Skeletal muscle satellite cell (primary cell): ENCODE measurements around the gene ARHGAP25.

Experiments
- H3K27me3 ChIP-seq: 2 replicates; pipeline ENCODE4 v1.7.0; 2013; ENCODE audit warnings: low read length; ENCODE audit not compliant: control insufficient read depth, insufficient read depth
- H3K36me3 ChIP-seq: 2 replicates; pipeline ENCODE4 v1.7.0; 2013; ENCODE audit warnings: mild to moderate bottlenecking, control low read depth, low read length; ENCODE audit not compliant: insufficient read depth
- H3K4me1 ChIP-seq: 2 replicates; pipeline ENCODE4 v1.7.0; 2013; ENCODE audit warnings: low read length; ENCODE audit not compliant: control insufficient read depth, insufficient read depth
- H3K4me2 ChIP-seq: 2 replicates; pipeline ENCODE4 v1.7.0; 2013; ENCODE audit warnings: mild to moderate bottlenecking, low read length
- H3K4me3 ChIP-seq: 2 replicates; pipeline ENCODE4 v1.7.0; 2013; ENCODE audit warnings: low read length
- H3K9ac ChIP-seq: 2 replicates; pipeline ENCODE4 v1.7.0; 2013; ENCODE audit warnings: mild to moderate bottlenecking, low read depth, low read length, moderate library complexity
- H3K9me3 ChIP-seq: replicated peaks from 2 replicates; pipeline ENCODE4 v1.7.0; 2013; ENCODE audit warnings: mild to moderate bottlenecking, control low read depth, low read length

ARHGAP25 gene

GRCh38 chr2:68721482-68722101 is 13.0 kb upstream of the ARHGAP25 start:
- H3K27me3 ChIP-seq = peaks cover 60% of the 10 kb centered on the region
- no peaks in the 10 kb centered on the region for H3K36me3 ChIP-seq
- no peaks in the 10 kb centered on the region for H3K9me3 ChIP-seq
- no peak overlapping the region for H3K4me2 ChIP-seq
- H3K9ac ChIP-seq = no peak overlapping the region
- H3K4me1 ChIP-seq = no peaks in the 10 kb centered on the region
- no peak overlapping the region for H3K4me3 ChIP-seq

GRCh38 chr2:68722712-68723111 is 11.9 kb upstream of the ARHGAP25 start:
- Histone ChIP-seq H3K9ac (no peak overlapping the region), H3K4me1 (no peaks in the 10 kb centered on the region), H3K36me3 (no peaks in the 10 kb centered on the region), H3K4me2 (no peak overlapping the region), H3K27me3 (peaks cover 58% of the 10 kb centered on the region), H3K9me3 (no peaks in the 10 kb centered on the region), H3K4me3 (no peak overlapping the region)

- H3K36me3 ChIP-seq = no peaks in the 10 kb centered on the region
- H3K4me1 ChIP-seq = no peaks in the 10 kb centered on the region
- no peak overlapping the region for H3K4me3 ChIP-seq
Measured at GRCh38 chr2:68723181-68723580, 11.4 kb upstream of the ARHGAP25 start.

GRCh38 chr2:68726100-68726499 is 8.5 kb upstream of the ARHGAP25 start:
- Histone ChIP-seq H3K4me2 (no peak overlapping the region), H3K27me3 (peaks cover 33% of the 10 kb centered on the region), H3K4me1 (no peaks in the 10 kb centered on the region), H3K9ac (no peak overlapping the region), H3K36me3 (no peaks in the 10 kb centered on the region), H3K4me3 (no peak overlapping the region), H3K9me3 (no peaks in the 10 kb centered on the region)

More at GRCh38 chr2:68723181-68723580, 11.4 kb upstream of the ARHGAP25 start:
- Histone ChIP-seq H3K27me3 (peaks cover 54% of the 10 kb centered on the region), H3K4me2 (no peak overlapping the region), H3K9ac (no peak overlapping the region), H3K9me3 (no peaks in the 10 kb centered on the region)

DNA sequence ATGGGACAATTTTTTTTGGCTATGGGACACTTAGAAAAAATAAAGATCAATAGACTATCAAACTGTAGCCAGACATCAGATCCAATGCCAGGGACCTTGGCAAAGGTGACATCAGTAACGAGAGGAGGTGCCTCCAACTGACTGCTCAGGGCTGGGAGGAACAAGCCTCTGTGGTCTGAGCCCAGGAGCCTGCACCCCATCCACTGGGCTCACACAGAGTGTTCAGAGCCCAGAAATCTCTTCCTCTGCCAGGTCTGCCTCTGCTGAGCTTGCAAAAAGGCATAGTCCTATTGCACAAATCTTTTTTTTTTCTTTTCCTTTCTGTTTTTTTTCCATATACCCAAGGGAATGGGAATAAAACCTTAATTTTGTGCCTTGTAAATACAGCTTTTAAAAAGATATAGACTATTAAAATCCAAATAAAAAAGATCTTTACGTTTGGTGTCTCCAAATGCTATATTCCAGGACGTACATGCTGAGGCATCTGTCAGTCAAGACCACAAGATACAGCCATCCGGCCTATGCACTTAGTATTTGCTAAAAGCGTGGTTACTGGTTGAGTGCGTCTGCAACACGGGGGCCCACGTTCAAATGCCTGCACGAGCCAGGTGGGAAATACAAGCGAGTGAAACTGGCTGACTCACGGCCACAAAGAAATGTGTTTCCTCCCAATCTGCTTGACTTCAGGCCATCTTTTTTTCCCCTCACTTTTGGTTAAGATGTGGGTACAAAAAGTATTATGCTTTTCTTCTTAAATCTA is 7.8 kb upstream of the ARHGAP25 start:
- Histone ChIP-seq H3K4me1 (no peaks in the 10 kb centered on the region), H3K4me3 (no peak overlapping the region), H3K36me3 (no peaks in the 10 kb centered on the region), H3K9me3 (no peaks in the 10 kb centered on the region), H3K9ac (no peak overlapping the region), H3K27me3 (peaks cover 31% of the 10 kb centered on the region), H3K4me2 (no peak overlapping the region)

GRCh38 chr2:68727683-68728375 is 6.8 kb upstream of the ARHGAP25 start:
- no peak overlapping the region for H3K9ac ChIP-seq
- no peaks in the 10 kb centered on the region for H3K9me3 ChIP-seq
- peaks cover 37% of the 10 kb centered on the region for H3K27me3 ChIP-seq
- no peaks in the 10 kb centered on the region for H3K36me3 ChIP-seq
- no peak overlapping the region for H3K4me3 ChIP-seq
- no peak overlapping the region for H3K4me2 ChIP-seq
- no peaks in the 10 kb centered on the region for H3K4me1 ChIP-seq

- H3K9me3 ChIP-seq = no peaks in the 10 kb centered on the region
- no peak overlapping the region for H3K9ac ChIP-seq
- no peaks in the 10 kb centered on the region for H3K36me3 ChIP-seq
- H3K4me3 ChIP-seq = no peak overlapping the region
- H3K4me1 ChIP-seq = no peaks in the 10 kb centered on the region
- H3K4me2 ChIP-seq = no peak overlapping the region
- peaks cover 49% of the 10 kb centered on the region for H3K27me3 ChIP-seq
Measured at GRCh38 chr2:68730828-68731227, 3.8 kb upstream of the ARHGAP25 start.

DNA sequence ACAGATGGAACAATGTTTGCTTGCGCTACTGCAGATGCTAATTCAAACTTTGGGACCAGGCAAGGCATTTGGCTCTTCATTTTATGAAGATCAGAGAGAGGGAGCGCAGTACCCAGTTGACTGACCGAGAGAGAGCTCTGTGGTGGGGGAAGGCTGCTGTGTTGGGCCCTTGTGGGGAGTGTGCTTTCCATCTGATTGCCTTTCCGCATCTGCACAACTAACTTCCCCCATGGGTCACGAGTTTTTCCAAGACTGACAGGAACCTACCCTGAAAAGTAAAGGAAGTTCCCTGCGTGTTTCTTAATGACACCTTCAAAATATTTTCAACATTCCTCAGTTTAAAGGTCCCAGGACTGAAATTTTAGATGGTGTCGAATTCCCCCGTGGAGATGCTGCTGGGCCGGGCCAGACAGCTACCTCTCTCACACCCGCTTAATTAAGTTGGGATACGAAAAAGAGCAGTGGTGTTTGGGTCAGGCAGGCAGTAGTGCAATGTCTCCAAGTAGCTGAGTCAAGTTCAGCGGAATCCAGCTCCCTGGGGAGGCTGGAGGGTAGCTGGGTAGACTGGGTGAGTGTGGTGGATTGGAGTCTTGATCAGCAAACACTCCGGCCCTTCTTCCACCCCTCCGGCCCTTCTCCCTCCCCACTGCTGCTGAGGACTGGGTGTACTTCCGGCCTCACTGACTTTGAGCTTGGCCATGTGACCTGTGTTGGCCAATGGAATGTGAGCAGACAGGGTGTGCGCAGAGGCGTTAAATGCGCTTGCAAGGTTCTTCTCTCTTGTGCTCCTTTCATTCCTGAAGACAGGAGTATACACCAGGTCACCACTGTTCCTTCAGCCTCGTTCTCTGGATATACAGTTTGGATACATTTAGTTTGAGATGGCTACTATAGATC is 2.3 kb upstream of the ARHGAP25 start:
- H3K36me3 ChIP-seq = no peaks in the 10 kb centered on the region
- no peak overlapping the region for H3K4me2 ChIP-seq
- no peaks in the 10 kb centered on the region for H3K4me1 ChIP-seq
- peaks cover 57% of the 10 kb centered on the region for H3K27me3 ChIP-seq
- no peak overlapping the region for H3K9ac ChIP-seq
- no peak overlapping the region for H3K4me3 ChIP-seq
- H3K9me3 ChIP-seq = no peaks in the 10 kb centered on the region

- Histone ChIP-seq H3K9ac (no peak overlapping the region), H3K4me2 (no peak overlapping the region), H3K9me3 (no peaks in the 10 kb centered on the region), H3K4me1 (no peaks in the 10 kb centered on the region), H3K4me3 (no peak overlapping the region), H3K36me3 (no peaks in the 10 kb centered on the region), H3K27me3 (peaks cover 62% of the 10 kb centered on the region)
Measured at GRCh38 chr2:68733365-68733764, 1.2 kb upstream of the ARHGAP25 start.

GRCh38 chr2:68734176-68734575 is 435 bp upstream of the ARHGAP25 start:
- no peaks in the 10 kb centered on the region for H3K9me3 ChIP-seq
- H3K27me3 ChIP-seq = peaks cover 67% of the 10 kb centered on the region
- no peak overlapping the region for H3K4me3 ChIP-seq
- no peaks in the 10 kb centered on the region for H3K4me1 ChIP-seq
- no peaks in the 10 kb centered on the region for H3K36me3 ChIP-seq
- no peak overlapping the region for H3K9ac ChIP-seq
- H3K4me2 ChIP-seq = no peak overlapping the region

- Histone ChIP-seq H3K36me3 (no peaks in the 10 kb centered on the region), H3K9me3 (no peaks in the 10 kb centered on the region), H3K4me1 (no peaks in the 10 kb centered on the region), H3K4me2 (no peak overlapping the region), H3K9ac (no peak overlapping the region), H3K4me3 (no peak overlapping the region), H3K27me3 (peaks cover 76% of the 10 kb centered on the region)
Measured at GRCh38 chr2:68736086-68736485, 1.5 kb downstream of the ARHGAP25 start.
